ENCODE data around the gene PRKCB. TPM values are rescaled to one million over a fixed set of nuclear protein-coding genes. Genes with fewer than 3 reads are reported as not detected.

Gene PRKCB
- total RNA-seq, 1 donor from 2014 or later = 0.69 TPM

DNA sequence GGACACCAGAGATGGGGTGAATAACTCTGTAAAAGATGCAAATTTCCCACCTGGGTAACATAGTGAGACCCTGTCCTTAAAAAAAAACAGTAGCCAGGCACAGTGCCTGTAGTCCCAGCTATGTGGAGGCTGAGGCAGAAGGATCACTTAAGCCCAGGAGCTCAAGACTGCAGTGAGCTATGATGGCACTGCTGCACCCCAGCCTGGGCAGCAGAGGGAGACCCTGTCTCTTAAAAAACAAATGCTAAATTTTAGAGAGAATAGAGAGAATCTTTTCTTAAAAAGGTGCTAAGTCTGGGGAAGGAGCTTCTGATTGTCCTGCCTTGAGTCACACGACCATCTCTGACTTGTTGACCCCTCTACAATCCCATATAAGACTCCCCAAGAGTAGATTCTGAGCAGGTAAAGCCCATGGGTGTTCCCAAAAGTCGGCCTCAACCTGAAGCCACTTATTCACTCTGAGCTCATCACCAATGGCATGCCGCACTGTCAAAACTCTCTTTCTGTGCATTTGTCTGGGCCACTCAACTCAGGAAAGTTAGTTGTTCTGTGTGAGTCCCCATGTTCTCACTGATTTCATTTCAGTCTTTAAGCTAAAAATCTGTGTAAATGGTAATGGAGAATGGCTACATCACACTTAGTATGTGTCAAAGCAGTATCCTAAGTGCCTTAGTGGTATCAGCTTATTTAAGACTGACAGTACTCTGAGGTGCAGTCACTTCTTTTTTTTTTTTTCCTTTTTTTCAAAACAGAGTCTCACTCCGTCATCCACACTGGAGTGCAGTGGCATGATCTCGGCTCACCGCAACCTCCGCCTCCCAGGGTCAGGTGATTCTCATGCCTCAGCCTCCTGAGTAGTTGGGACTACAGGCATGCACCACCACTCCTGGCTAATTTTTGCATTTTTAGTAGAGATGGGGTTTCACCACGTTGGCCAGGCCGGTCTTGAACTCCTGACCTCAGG is 41.6 kb downstream of the PRKCB start:
- no peak overlapping the region for H3K4me3 Mint-ChIP-seq (ENCODE audit: unreplicated experiment)
- H3K9me3 Mint-ChIP-seq (ENCODE audit: unreplicated experiment) = no peaks in the 10 kb centered on the region
- no peaks in the 10 kb centered on the region for H3K4me1 Mint-ChIP-seq (ENCODE audit: low read depth, unreplicated experiment)
- TF ChIP-seq, protein P1, sequence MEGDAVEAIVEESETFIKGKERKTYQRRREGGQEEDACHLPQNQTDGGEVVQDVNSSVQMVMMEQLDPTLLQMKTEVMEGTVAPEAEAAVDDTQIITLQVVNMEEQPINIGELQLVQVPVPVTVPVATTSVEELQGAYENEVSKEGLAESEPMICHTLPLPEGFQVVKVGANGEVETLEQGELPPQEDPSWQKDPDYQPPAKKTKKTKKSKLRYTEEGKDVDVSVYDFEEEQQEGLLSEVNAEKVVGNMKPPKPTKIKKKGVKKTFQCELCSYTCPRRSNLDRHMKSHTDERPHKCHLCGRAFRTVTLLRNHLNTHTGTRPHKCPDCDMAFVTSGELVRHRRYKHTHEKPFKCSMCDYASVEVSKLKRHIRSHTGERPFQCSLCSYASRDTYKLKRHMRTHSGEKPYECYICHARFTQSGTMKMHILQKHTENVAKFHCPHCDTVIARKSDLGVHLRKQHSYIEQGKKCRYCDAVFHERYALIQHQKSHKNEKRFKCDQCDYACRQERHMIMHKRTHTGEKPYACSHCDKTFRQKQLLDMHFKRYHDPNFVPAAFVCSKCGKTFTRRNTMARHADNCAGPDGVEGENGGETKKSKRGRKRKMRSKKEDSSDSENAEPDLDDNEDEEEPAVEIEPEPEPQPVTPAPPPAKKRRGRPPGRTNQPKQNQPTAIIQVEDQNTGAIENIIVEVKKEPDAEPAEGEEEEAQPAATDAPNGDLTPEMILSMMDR (IDR thresholded peaks at IDR 0.05; ENCODE audit: partially characterized antibody, unreplicated experiment) = no peak
- H3K27ac Mint-ChIP-seq (ENCODE audit: unreplicated experiment) = no peak overlapping the region
- no peaks in the 10 kb centered on the region for H3K27me3 Mint-ChIP-seq (ENCODE audit: unreplicated experiment)
- no peaks in the 10 kb centered on the region for H3K36me3 Mint-ChIP-seq (ENCODE audit: unreplicated experiment)
- no peak for DNase-seq

DNA sequence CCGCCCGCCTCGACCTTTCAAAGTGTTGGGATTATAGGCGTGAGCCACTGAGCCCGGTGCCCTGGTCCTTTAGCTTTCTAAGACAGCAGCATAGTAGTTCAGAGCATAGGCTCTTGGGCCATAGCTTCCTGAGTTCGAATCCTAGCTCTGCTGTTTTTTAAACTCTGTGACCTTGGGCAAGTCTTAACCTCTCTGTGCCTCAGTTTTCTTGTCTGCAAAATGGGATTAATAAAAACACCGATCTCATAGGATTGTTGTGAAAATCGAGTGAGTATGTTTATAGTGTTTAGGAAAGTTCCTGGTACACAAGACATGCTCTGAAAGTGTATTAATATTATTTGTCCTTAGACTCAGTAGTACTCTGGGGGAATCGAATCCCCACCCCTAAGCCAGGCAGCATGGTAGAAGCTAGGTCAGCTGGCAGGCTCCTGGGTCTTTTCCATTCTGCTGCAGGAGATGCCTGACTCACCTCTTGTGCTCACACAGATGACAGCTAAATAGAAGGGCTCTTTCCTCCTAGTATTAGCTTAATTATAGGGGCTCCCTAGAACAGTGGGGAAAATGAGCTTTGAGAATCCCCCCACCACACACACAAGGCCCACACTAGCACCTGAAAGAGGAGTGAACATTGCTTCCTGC is 44.1 kb downstream of the PRKCB start:
- no peak for DNase-seq
- no peaks in the 10 kb centered on the region for H3K9me3 Mint-ChIP-seq (ENCODE audit: unreplicated experiment)
- H3K36me3 Mint-ChIP-seq (ENCODE audit: unreplicated experiment) = no peaks in the 10 kb centered on the region
- no peak overlapping the region for H3K27ac Mint-ChIP-seq (ENCODE audit: unreplicated experiment)
- no peak overlapping the region for H3K4me3 Mint-ChIP-seq (ENCODE audit: unreplicated experiment)
- TF ChIP-seq, protein P1 (IDR thresholded peaks at IDR 0.05; ENCODE audit: partially characterized antibody, unreplicated experiment) = no peak
- no peaks in the 10 kb centered on the region for H3K4me1 Mint-ChIP-seq (ENCODE audit: low read depth, unreplicated experiment)
- no peaks in the 10 kb centered on the region for H3K27me3 Mint-ChIP-seq (ENCODE audit: unreplicated experiment)

DNA sequence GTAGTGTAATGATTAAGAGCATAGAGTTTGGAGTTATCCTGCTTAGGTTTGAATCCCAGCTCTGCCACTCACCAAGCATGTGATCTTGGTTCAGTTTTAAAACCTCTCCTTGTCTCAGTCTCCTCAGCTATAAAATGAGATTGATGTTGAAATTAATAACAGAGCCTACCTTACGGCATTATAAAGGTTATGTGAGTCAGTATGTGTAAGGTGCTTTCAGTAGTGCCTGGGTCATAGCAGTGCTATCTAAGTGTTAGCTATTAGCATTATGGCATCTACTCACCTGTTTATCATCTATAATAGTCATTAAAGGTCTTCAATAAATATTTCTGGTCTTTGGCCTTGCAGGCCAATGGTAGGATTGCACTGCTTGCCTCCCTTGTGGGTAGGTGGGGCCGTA is 53.4 kb downstream of the PRKCB start:
- H3K4me3 Mint-ChIP-seq (ENCODE audit: unreplicated experiment) = no peak overlapping the region
- no peaks in the 10 kb centered on the region for H3K27me3 Mint-ChIP-seq (ENCODE audit: unreplicated experiment)
- TF ChIP-seq, protein P1 (IDR thresholded peaks at IDR 0.05; ENCODE audit: partially characterized antibody, unreplicated experiment) = no peak
- no peaks in the 10 kb centered on the region for H3K4me1 Mint-ChIP-seq (ENCODE audit: low read depth, unreplicated experiment)
- no peaks in the 10 kb centered on the region for H3K9me3 Mint-ChIP-seq (ENCODE audit: unreplicated experiment)
- no peak for DNase-seq
- H3K36me3 Mint-ChIP-seq (ENCODE audit: unreplicated experiment) = no peaks in the 10 kb centered on the region
- H3K27ac Mint-ChIP-seq (ENCODE audit: unreplicated experiment) = no peak overlapping the region

DNA sequence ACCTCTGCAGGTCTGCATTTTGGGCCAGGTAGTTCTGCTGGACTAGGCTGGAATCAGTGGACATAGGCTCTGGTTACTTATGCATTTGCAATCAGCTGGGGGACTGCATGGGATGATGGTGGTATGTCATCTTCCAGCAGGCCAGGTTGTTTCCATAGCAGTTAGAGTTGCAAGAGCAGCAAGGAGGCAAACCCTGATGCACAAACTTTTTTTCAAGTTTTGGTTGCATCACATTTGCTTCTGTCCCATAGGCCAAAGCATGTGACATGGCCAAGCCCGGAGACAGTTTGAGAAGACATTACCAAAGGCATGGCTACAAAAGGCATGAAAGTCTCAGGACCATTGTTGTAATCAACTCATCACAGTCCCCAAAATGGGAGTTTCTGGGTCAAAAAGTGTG is 58.2 kb downstream of the PRKCB start:
- no peaks in the 10 kb centered on the region for H3K36me3 Mint-ChIP-seq (ENCODE audit: unreplicated experiment)
- TF ChIP-seq, protein P1 (IDR thresholded peaks at IDR 0.05; ENCODE audit: partially characterized antibody, unreplicated experiment) = no peak
- H3K9me3 Mint-ChIP-seq (ENCODE audit: unreplicated experiment) = no peaks in the 10 kb centered on the region
- H3K4me1 Mint-ChIP-seq (ENCODE audit: low read depth, unreplicated experiment) = no peaks in the 10 kb centered on the region
- no peak for DNase-seq
- no peak overlapping the region for H3K27ac Mint-ChIP-seq (ENCODE audit: unreplicated experiment)
- H3K27me3 Mint-ChIP-seq (ENCODE audit: unreplicated experiment) = no peaks in the 10 kb centered on the region
- no peak overlapping the region for H3K4me3 Mint-ChIP-seq (ENCODE audit: unreplicated experiment)

DNA sequence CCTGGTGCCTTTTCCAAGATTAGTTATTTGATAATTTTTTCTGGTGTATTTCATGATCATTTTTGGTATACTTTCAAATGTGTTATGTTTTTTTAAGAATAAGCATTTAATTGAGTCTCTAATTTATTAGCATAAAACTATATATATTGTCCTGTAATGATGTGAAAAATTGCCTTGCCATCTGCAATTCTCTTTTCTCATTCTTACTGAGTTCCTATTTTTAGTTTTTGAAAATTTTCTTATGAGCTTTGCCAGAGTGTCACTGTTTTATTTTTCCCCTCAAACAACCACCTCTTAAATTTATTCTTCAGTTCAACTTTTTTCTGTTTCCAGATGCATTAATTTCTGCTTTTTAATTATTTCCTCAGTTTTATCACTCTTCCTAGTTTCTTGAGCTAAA is 59.3 kb downstream of the PRKCB start:
- H3K27ac Mint-ChIP-seq (ENCODE audit: unreplicated experiment) = no peak overlapping the region
- H3K9me3 Mint-ChIP-seq (ENCODE audit: unreplicated experiment) = no peaks in the 10 kb centered on the region
- H3K4me3 Mint-ChIP-seq (ENCODE audit: unreplicated experiment) = no peak overlapping the region
- H3K36me3 Mint-ChIP-seq (ENCODE audit: unreplicated experiment) = no peaks in the 10 kb centered on the region
- no peaks in the 10 kb centered on the region for H3K4me1 Mint-ChIP-seq (ENCODE audit: low read depth, unreplicated experiment)
- TF ChIP-seq, protein P1 (IDR thresholded peaks at IDR 0.05; ENCODE audit: partially characterized antibody, unreplicated experiment) = no peak
- no peak for DNase-seq
- no peaks in the 10 kb centered on the region for H3K27me3 Mint-ChIP-seq (ENCODE audit: unreplicated experiment)
